PC-9 (cell line): ENCODE data around the gene GNG10. TPM values are rescaled to one million over a fixed set of nuclear protein-coding genes. Genes with fewer than 3 reads are reported as not detected.

Experiments used
- BruUV-seq: library from RNA; stranded (reverse); fragments of 400-500 nt; replicated peaks from 2 replicates; lab custom pipeline; 2021; lab: Mats Ljungman, UMichigan
- CTCF ChIA-PET: fragments of 300-600 bp; sonication (Branson Sonifier 250); formaldehyde crosslinking; loops from one replicate; lab custom pipeline; 2022; ENCODE audit warnings: antibody characterized with exemption; lab: Charles Lee
- POLR2A ChIA-PET: fragments of 300-600 bp; sonication (Branson Sonifier 250); formaldehyde crosslinking; loops from one replicate; lab custom pipeline; 2022; ENCODE audit warnings: antibody characterized with exemption; ENCODE audit not compliant: unreplicated experiment; lab: Charles Lee
- DNase-seq, 2 experiments: peaks; one replicate each; pipeline versions ENCODE4 v3.0.0 to v3.0.0-alpha.2; 2015 to 2022; ENCODE audit warnings: mixed read lengths in 1 of 2
- H2AFZ ChIP-seq: fragments of 200-600 bp; sonication (generic); 2 replicates; pipeline ENCODE4 v1.8.1; 2017; ENCODE audit warnings: antibody characterized with exemption
- H3F3A ChIP-seq: fragments of 200-600 bp; sonication (generic); 2 replicates; pipeline ENCODE4 v1.8.1; 2017; ENCODE audit warnings: antibody characterized with exemption, mild to moderate bottlenecking, low read depth; ENCODE audit not compliant: insufficient read depth
- H3K27ac ChIP-seq: fragments of 200-600 bp; sonication (generic); 2 replicates; pipeline ENCODE4 v1.6.1; 2016; ENCODE audit warnings: mixed run types
- H3K27me3 ChIP-seq: fragments of 200-600 bp; sonication (generic); 2 replicates; pipeline ENCODE4 v1.6.1; 2016; ENCODE audit warnings: low read depth, mixed run types; ENCODE audit not compliant: insufficient read depth
- H3K36me3 ChIP-seq: fragments of 200-600 bp; sonication (generic); 2 replicates; pipeline ENCODE4 v1.6.1; 2016; ENCODE audit warnings: low read depth, mixed run types
- H3K4me1 ChIP-seq: fragments of 200-600 bp; sonication (generic); replicated peaks from 2 replicates; pipeline ENCODE4 v1.6.1; 2016; ENCODE audit warnings: mixed run types; ENCODE audit not compliant: insufficient read depth
- H3K4me2 ChIP-seq: fragments of 200-600 bp; sonication (generic); 2 replicates; pipeline ENCODE4 v1.6.1; 2017; ENCODE audit warnings: mixed run types
- H3K4me3 ChIP-seq: fragments of 200-600 bp; sonication (generic); 2 replicates; pipeline ENCODE4 v1.6.1; 2016; ENCODE audit warnings: mixed run types
- H3K79me2 ChIP-seq: fragments of 200-600 bp; sonication (generic); 2 replicates; pipeline ENCODE4 v1.6.1; 2017; ENCODE audit warnings: low read depth, mixed run types
- H3K9me2 ChIP-seq: fragments of 200-600 bp; sonication (generic); 2 replicates; pipeline ENCODE4 v1.8.1; 2017; ENCODE audit warnings: mild to moderate bottlenecking; ENCODE audit not compliant: insufficient read depth
- H3K9me3 ChIP-seq: fragments of 200-600 bp; sonication (generic); 2 replicates; pipeline ENCODE4 v1.8.1; 2016; ENCODE audit warnings: low read depth; ENCODE audit not compliant: insufficient read depth
- H4K20me1 ChIP-seq: fragments of 200-600 bp; sonication (generic); 2 replicates; pipeline ENCODE4 v1.8.1; 2017; ENCODE audit not compliant: insufficient read depth
- CTCF ChIP-seq: fragments of 200-600 bp; sonication (generic); conservative IDR thresholded peaks from 2 replicates; pipeline ENCODE4 v1.6.1; 2017; ENCODE audit warnings: mixed run types, antibody characterized with exemption, mild to moderate bottlenecking, moderate library complexity
- EZH2 ChIP-seq: fragments of 200-600 bp; sonication (generic); IDR thresholded peaks from 2 replicates; pipeline ENCODE4 v1.8.0; 2017; ENCODE audit warnings: antibody characterized with exemption, low read depth
- intact Hi-C: fragments of 100-400 bp; cut with micrococcal nuclease; formaldehyde crosslinking; loops from one replicate; pipeline ENCODE4 v1.10.0; 2022; ENCODE audit not compliant: unreplicated experiment
- total RNA-seq: library from RNA; stranded (reverse); gene quantifications from 2 replicates; pipeline ENCODE4 v1.2.3, GENCODE V29; 2021

GNG10 gene
- total RNA-seq, 1 experiment from 2014 or later, result 70.8 TPM

GRCh38 chr9:111637421-111637950 is 23.9 kb upstream of the GNG10 start:
- Histone ChIP-seq H4K20me1 (peaks cover 46% of the 10 kb centered on the region), H3K9me3 (peaks cover 2% of the 10 kb centered on the region; the same call in 1 of the 2 replicates), H3K79me2 (peaks cover 73% of the 10 kb centered on the region), H3K36me3 (0 out of 2 replicates have a peak, but pooled peaks cover 12% of the 10 kb centered on the region), H3F3A (peaks cover 26% of the 10 kb centered on the region), H2AFZ (no peak overlapping the region), H3K4me2 (peak overlapping the region; percentile 37; the same call in 1 of the 2 replicates), H3K9me2 (no peaks in the 10 kb centered on the region), H3K4me3 (no peak overlapping the region), H3K27ac (peak overlapping the region; percentile 35), H3K27me3 (no peaks in the 10 kb centered on the region), H3K4me1 (peaks cover 40% of the 10 kb centered on the region)
- CTCF ChIA-PET, result no interaction called here
- intact Hi-C loops, result no loop called here
- no TSS peak for BruUV-seq
- TF ChIP-seq EZH2, result no peak
- TF ChIP-seq CTCF, result no peak
- no peak for DNase-seq
- POLR2A ChIA-PET, result no interaction called here

- intact Hi-C loops, result no loop called here
- Histone ChIP-seq H2AFZ (no peak overlapping the region), H3K4me3 (no peak overlapping the region), H3F3A (no peaks in the 10 kb centered on the region; the same call in 1 of the 2 replicates), H3K4me2 (no peak overlapping the region), H3K9me3 (no peaks in the 10 kb centered on the region), H3K27me3 (no peaks in the 10 kb centered on the region), H3K9me2 (no peaks in the 10 kb centered on the region), H3K4me1 (no peaks in the 10 kb centered on the region), H3K79me2 (peaks cover 38% of the 10 kb centered on the region), H3K36me3 (peaks cover 27% of the 10 kb centered on the region), H3K27ac (no peak overlapping the region), H4K20me1 (peaks cover 8% of the 10 kb centered on the region; the same call in 1 of the 2 replicates)
- no TSS peak for BruUV-seq
- TF ChIP-seq CTCF (no peak), EZH2 (no peak)
- ChIA-PET POLR2A (no interaction called here), CTCF (no interaction called here)
- DNase-seq, result no peak
Measured at GRCh38 chr9:111644195-111644772, 17.1 kb upstream of the GNG10 start.

GRCh38 chr9:111645806-111646205 is 15.6 kb upstream of the GNG10 start:
- peaks cover 39% of the 10 kb centered on the region for H3K36me3 ChIP-seq
- no peaks in the 10 kb centered on the region for H3K27me3 ChIP-seq
- no peaks in the 10 kb centered on the region for H3K9me3 ChIP-seq
- intact Hi-C loops, result no loop called here
- peaks cover 33% of the 10 kb centered on the region for H3K79me2 ChIP-seq
- BruUV-seq, result no TSS peak
- H3K4me2 ChIP-seq, result no peak overlapping the region
- TF ChIP-seq EZH2 (no peak), CTCF (no peak)
- DNase-seq, result no peak
- no peaks in the 10 kb centered on the region for H3K4me1 ChIP-seq
- POLR2A ChIA-PET, result interaction anchor here (0.7 kb wide), 1 partner anchor 857 kb away, joined by 7 read pairs; no protein-coding TSS in a partner anchor
- H3F3A ChIP-seq, result no peaks in the 10 kb centered on the region; the same call in 1 of the 2 replicates
- CTCF ChIA-PET, result no interaction called here
- H3K4me3 ChIP-seq, result no peak overlapping the region
- no peak overlapping the region for H2AFZ ChIP-seq
- no peaks in the 10 kb centered on the region for H3K9me2 ChIP-seq
- peaks cover 14% of the 10 kb centered on the region for H4K20me1 ChIP-seq
- no peak overlapping the region for H3K27ac ChIP-seq
